ENCODE measurements around the gene ZP2. TPM values are rescaled to one million over a fixed set of nuclear protein-coding genes. Genes with fewer than 3 reads are reported as not detected.

ZP2 gene
- total RNA-seq, 4 donors from 2014 or later: 0.63 TPM; not detected in 3

DNA sequence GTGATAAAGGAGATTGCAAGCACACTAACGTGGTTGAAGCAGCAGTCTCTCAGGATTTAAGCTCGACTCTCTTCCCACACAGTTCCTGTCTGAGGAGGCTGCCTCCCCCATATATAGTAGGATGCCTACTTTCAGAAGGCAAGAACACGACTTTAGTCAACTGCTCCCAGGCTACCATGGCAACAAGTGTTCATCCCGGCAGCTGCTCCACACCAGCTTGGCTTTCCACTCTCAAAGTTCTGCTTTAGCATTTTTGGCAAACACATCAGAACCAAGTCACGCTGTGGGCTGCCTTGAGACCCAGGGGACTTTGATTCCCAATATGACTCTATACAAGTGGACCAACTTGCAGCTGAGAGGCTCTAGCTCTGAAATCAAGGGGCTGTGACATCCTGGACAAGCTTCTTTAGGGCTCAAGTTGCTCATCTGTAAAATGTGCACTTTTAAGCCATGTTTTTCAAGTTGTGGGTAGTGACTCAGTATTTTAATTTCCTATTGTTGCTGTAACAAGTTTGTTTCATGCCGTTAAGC, 16.5 kb downstream of the ZP2 start:
- Histone ChIP-seq H3K27me3 (no peaks in the 10 kb centered on the region), H3K4me1 (no peaks in the 10 kb centered on the region), H3K4me3 (replicated peaks in 1 of 3) (no peak overlapping the region), H3K9me3 (no peaks in the 10 kb centered on the region), H3K27ac (no peak overlapping the region), H3K36me3 (no peaks in the 10 kb centered on the region)
- WGBS, 2 donors: 27 to 34% methylated on average over 6 of the region's 6 CpGs
- intact Hi-C loops (cut with DNase I): no loop called here
- DNase-seq: peak; percentile 4 to 21
- no peak for TF ChIP-seq POLR2A (IDR thresholded peaks at IDR 0.05)
- TF ChIP-seq, protein P1, sequence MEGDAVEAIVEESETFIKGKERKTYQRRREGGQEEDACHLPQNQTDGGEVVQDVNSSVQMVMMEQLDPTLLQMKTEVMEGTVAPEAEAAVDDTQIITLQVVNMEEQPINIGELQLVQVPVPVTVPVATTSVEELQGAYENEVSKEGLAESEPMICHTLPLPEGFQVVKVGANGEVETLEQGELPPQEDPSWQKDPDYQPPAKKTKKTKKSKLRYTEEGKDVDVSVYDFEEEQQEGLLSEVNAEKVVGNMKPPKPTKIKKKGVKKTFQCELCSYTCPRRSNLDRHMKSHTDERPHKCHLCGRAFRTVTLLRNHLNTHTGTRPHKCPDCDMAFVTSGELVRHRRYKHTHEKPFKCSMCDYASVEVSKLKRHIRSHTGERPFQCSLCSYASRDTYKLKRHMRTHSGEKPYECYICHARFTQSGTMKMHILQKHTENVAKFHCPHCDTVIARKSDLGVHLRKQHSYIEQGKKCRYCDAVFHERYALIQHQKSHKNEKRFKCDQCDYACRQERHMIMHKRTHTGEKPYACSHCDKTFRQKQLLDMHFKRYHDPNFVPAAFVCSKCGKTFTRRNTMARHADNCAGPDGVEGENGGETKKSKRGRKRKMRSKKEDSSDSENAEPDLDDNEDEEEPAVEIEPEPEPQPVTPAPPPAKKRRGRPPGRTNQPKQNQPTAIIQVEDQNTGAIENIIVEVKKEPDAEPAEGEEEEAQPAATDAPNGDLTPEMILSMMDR (IDR thresholded peaks at IDR 0.05): no peak

DNA sequence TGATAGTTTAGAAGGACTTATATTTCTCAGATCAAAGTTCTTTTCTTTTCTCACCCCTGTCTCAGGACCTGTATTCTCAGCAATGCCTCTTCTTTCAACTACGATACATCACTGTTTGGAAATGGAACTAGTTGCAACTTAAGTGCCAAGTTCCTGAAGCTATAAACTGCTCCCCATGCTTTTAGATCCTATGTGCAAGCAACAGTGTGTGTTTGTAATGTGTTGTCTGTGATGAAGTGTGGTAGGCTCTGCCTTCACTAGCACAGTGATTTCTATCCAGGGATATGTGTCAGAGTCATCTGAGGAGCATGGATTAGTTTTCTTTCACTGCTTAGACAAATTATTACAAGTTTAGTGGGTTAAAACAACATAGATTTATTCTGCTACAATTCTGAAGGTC, 18.4 kb downstream of the ZP2 start:
- Histone ChIP-seq H3K4me3 (replicated peaks in 1 of 3) (no peak overlapping the region), H3K9me3 (no peaks in the 10 kb centered on the region), H3K4me1 (no peaks in the 10 kb centered on the region), H3K36me3 (no peaks in the 10 kb centered on the region), H3K27me3 (no peaks in the 10 kb centered on the region), H3K27ac (no peak overlapping the region)
- WGBS, 2 donors: 88 to 91% methylated on average over 1 of the region's 1 CpG
- intact Hi-C loops (cut with DNase I): no loop called here
- no peak for DNase-seq
- TF ChIP-seq, protein P1 (IDR thresholded peaks at IDR 0.05): no peak
- no peak for TF ChIP-seq POLR2A (IDR thresholded peaks at IDR 0.05)

DNA sequence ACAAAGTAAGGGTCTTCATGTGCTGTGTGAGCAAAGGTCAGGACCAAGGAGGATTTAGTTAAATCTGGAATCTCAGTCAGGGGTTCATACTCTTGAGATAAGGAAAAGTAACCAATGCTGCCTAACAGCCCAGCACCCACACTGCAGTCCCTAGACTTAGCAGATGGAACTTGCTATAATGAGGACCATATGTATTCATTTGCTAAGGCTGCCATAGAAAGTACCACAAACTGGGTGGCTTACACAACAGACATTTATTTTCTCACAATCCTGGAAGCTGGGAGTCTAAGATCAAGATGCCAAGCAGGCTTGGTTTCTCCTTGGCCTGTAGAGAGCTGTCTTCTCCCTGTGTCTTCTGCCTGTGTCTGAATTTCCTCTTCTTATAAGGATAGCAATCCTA, 20.8 kb downstream of the ZP2 start:
- intact Hi-C loops (cut with DNase I): no loop called here
- Histone ChIP-seq H3K9me3 (no peaks in the 10 kb centered on the region), H3K4me3 (replicated peaks in 1 of 3) (no peak overlapping the region), H3K36me3 (no peaks in the 10 kb centered on the region), H3K27ac (no peak overlapping the region), H3K4me1 (no peaks in the 10 kb centered on the region), H3K27me3 (no peaks in the 10 kb centered on the region)
- DNase-seq: no peak
- TF ChIP-seq POLR2A (IDR thresholded peaks at IDR 0.05): no peak
- TF ChIP-seq, protein P1 (IDR thresholded peaks at IDR 0.05): no peak

DNA sequence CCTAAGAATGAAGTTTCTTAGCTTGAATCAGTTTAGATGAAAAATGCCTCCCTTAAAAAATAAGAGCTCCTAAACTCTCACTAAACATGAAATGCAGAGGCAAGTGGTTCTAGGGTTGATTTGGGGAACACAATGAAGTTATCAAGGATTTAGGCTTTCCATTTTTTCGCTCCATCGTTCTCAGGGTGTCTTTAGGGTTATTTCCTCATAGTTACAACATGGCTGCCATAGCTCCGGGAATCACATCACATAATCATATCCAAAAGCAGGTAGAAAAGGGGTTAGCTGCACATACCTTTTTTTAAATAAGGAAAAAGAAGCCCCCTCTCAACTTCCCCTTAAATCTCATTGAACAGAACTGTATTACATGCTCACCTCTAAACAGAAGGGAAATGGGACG, 21.4 kb downstream of the ZP2 start:
- no peak for DNase-seq
- Histone ChIP-seq H3K4me1 (no peaks in the 10 kb centered on the region), H3K27me3 (no peaks in the 10 kb centered on the region), H3K4me3 (replicated peaks in 1 of 3) (no peak overlapping the region), H3K36me3 (no peaks in the 10 kb centered on the region), H3K27ac (no peak overlapping the region), H3K9me3 (no peaks in the 10 kb centered on the region)
- intact Hi-C loops (cut with DNase I): no loop called here
- TF ChIP-seq, protein P1 (IDR thresholded peaks at IDR 0.05): no peak
- TF ChIP-seq POLR2A (IDR thresholded peaks at IDR 0.05): no peak
- WGBS, 2 donors: 87 to 89% methylated on average over 4 of the region's 4 CpGs

DNA sequence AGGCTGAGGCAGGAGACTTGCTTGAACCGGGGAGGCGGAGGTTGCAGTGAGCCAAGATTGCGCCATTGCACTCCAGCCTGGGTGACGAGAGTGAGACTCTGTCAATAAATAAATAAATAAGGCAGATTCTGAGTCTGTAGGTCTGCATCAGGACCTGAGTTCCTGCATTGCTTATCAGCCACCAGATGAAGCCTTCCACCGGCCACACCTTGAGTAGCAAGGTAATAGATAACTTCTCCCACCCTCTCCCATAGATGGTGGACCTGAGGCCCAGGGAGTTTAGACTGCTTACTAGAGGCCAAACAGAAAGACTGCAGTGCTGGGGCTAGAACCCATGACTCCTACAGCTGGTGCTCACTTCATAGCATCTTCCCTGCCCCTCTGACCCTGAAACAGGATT, 22.1 kb downstream of the ZP2 start:
- H3K4me1 ChIP-seq: no peaks in the 10 kb centered on the region
- TF ChIP-seq, protein P1 (IDR thresholded peaks at IDR 0.05): no peak
- no peak for TF ChIP-seq POLR2A (IDR thresholded peaks at IDR 0.05)
- no peak overlapping the region for H3K4me3 ChIP-seq (replicated peaks in 1 of 3)
- H3K9me3 ChIP-seq: no peaks in the 10 kb centered on the region
- no peaks in the 10 kb centered on the region for H3K36me3 ChIP-seq
- no peak overlapping the region for H3K27ac ChIP-seq
- WGBS, 2 donors: 84 to 89% methylated on average over 5 of the region's 5 CpGs
- H3K27me3 ChIP-seq: no peaks in the 10 kb centered on the region
- DNase-seq: no peak
- intact Hi-C loops (cut with DNase I): loop anchor here (5.0 kb wide), 1 partner anchor 368 kb away; no protein-coding TSS in a partner anchor
